Caco-2 (cell line): ENCODE measurements around the gene APC2. TPM values are rescaled to one million over a fixed set of nuclear protein-coding genes. Genes with fewer than 3 reads are reported as not detected.

Experiments used
- BruUV-seq: library from RNA; stranded (reverse); fragments of 400-500 nt; replicated peaks from 2 replicates; lab custom pipeline; 2021; lab: Mats Ljungman, UMichigan
- CTCF ChIA-PET: fragments of 300-600 bp; sonication (Branson Sonifier 250); formaldehyde crosslinking; loops from one replicate; lab custom pipeline; 2022; ENCODE audit warnings: antibody characterized with exemption; lab: Charles Lee
- POLR2A ChIA-PET: fragments of 300-600 bp; sonication (Branson Sonifier 250); formaldehyde crosslinking; loops from one replicate; lab custom pipeline; 2022; ENCODE audit warnings: antibody characterized with exemption; lab: Charles Lee
- DNase-seq, 2 experiments: peaks; one replicate each; pipeline versions ENCODE4 v3.0.0 to v3.0.0-alpha.2; 2020 to 2022
- H3K27me3 ChIP-seq: replicated peaks from 2 replicates; pipeline ENCODE4 v1.6.0; 2011; ENCODE audit warnings: low read length; ENCODE audit not compliant: control insufficient read depth, insufficient read depth
- H3K36me3 ChIP-seq: 2 replicates; pipeline ENCODE4 v1.5.1; 2011; ENCODE audit warnings: low read length; ENCODE audit not compliant: control insufficient read depth, insufficient read depth
- H3K4me1 ChIP-seq: fragments of 250-450 bp; sonication (Bioruptor Pico); 2 replicates; pipeline ENCODE4 v1.5.1; 2020; ENCODE audit warnings: mild to moderate bottlenecking
- H3K4me3 ChIP-seq: 2 replicates; pipeline ENCODE4 v1.5.1; 2011; ENCODE audit warnings: low read depth, mild to moderate bottlenecking, control low read depth, low read length
- H3K9me3 ChIP-seq: fragments of 250-450 bp; sonication (Bioruptor Pico); 2 replicates; pipeline ENCODE4 v1.5.1; 2020; ENCODE audit warnings: mild to moderate bottlenecking, moderate library complexity
- H3K27ac Mint-ChIP-seq: one replicate; pipeline ENCODE4 v1.8.0; 2022; ENCODE audit warnings: mixed read lengths; ENCODE audit not compliant: unreplicated experiment
- H3K27me3 Mint-ChIP-seq: one replicate; pipeline ENCODE4 v1.8.0; 2022; ENCODE audit warnings: mixed read lengths; ENCODE audit not compliant: insufficient read depth, unreplicated experiment
- H3K36me3 Mint-ChIP-seq: one replicate; pipeline ENCODE4 v1.8.0; 2022; ENCODE audit warnings: mild to moderate bottlenecking, mixed read lengths; ENCODE audit not compliant: insufficient read depth, unreplicated experiment
- H3K4me1 Mint-ChIP-seq: one replicate; pipeline ENCODE4 v1.8.0; 2022; ENCODE audit warnings: low read depth, mixed read lengths; ENCODE audit not compliant: unreplicated experiment
- H3K4me3 Mint-ChIP-seq: one replicate; pipeline ENCODE4 v1.8.0; 2022; ENCODE audit warnings: mild to moderate bottlenecking, moderate library complexity, mixed read lengths; ENCODE audit not compliant: unreplicated experiment
- H3K9me3 Mint-ChIP-seq: one replicate; pipeline ENCODE4 v1.8.0; 2022; ENCODE audit warnings: mixed read lengths; ENCODE audit not compliant: unreplicated experiment
- intact Hi-C: fragments of 100-400 bp; cut with micrococcal nuclease; formaldehyde crosslinking; loops from one replicate; pipeline ENCODE4 v1.10.0; 2022; ENCODE audit not compliant: unreplicated experiment
- total RNA-seq: library from RNA; stranded (reverse); gene quantifications from 2 replicates; pipeline ENCODE4 v1.2.3, GENCODE V29; 2022
- TF ChIP-seq, protein P1 (sequence below), 2 experiments: fragments of 200-600 bp in 1 of 2; IDR thresholded peaks; 1 replicate in 1 of 2; 2 replicates in 1 of 2; pipeline versions ENCODE4 v1.5.1 to v1.8.0; 2011 to 2022; ENCODE audit warnings: antibody characterized with exemption in 1 of 2, control low read depth in 1 of 2, inconsistent platforms in 1 of 2, low read depth in 1 of 2, low read length in 1 of 2, mild to moderate bottlenecking in 1 of 2, moderate library complexity in 1 of 2; ENCODE audit not compliant: insufficient read depth in 1 of 2, severe bottlenecking in 1 of 2, unreplicated experiment in 1 of 2

Gene APC2
- total RNA-seq, 1 experiment from 2014 or later, result 9.5 TPM

DNA sequence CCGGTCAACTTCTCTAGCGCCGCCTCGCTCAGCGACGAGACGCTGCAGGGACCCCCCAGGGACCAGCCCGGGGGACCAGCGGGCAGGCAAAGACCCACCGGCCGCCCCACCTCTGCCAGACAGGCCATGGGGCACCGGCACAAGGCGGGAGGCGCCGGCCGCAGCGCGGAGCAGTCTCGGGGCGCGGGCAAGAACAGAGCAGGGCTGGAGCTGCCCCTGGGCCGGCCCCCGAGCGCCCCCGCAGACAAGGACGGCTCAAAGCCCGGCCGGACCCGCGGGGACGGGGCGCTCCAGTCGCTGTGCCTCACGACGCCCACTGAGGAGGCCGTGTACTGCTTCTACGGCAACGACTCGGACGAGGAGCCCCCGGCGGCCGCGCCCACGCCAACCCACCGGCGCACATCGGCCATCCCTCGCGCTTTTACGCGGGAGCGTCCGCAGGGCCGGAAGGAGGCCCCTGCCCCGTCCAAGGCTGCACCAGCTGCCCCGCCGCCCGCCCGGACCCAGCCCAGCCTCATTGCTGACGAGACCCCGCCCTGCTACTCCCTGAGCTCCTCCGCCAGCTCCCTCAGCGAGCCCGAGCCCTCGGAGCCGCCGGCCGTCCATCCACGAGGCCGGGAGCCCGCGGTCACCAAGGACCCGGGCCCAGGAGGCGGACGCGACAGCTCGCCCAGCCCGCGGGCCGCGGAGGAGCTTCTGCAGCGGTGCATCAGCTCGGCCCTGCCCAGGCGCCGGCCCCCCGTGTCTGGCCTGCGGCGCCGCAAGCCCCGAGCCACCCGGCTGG, 17.8 kb downstream of the APC2 start:
- intact Hi-C loops, result no loop called here
- Mint-ChIP-seq H3K27me3 (no peaks in the 10 kb centered on the region), H3K9me3 (no peaks in the 10 kb centered on the region), H3K4me1 (peaks cover 4% of the 10 kb centered on the region), H3K36me3 (peaks cover 30% of the 10 kb centered on the region), H3K4me3 (peak overlapping the region; percentile 63), H3K27ac (no peak overlapping the region)
- no peaks in the 10 kb centered on the region for H3K27me3 ChIP-seq
- ChIA-PET POLR2A (no interaction called here), CTCF (no interaction called here)
- H3K4me3 ChIP-seq, result peak overlapping the region; percentile 65
- peaks cover 15% of the 10 kb centered on the region; the same call in 1 of the 2 replicates for H3K4me1 ChIP-seq
- no peak for DNase-seq
- no peaks in the 10 kb centered on the region for H3K36me3 ChIP-seq
- TF ChIP-seq, protein P1, sequence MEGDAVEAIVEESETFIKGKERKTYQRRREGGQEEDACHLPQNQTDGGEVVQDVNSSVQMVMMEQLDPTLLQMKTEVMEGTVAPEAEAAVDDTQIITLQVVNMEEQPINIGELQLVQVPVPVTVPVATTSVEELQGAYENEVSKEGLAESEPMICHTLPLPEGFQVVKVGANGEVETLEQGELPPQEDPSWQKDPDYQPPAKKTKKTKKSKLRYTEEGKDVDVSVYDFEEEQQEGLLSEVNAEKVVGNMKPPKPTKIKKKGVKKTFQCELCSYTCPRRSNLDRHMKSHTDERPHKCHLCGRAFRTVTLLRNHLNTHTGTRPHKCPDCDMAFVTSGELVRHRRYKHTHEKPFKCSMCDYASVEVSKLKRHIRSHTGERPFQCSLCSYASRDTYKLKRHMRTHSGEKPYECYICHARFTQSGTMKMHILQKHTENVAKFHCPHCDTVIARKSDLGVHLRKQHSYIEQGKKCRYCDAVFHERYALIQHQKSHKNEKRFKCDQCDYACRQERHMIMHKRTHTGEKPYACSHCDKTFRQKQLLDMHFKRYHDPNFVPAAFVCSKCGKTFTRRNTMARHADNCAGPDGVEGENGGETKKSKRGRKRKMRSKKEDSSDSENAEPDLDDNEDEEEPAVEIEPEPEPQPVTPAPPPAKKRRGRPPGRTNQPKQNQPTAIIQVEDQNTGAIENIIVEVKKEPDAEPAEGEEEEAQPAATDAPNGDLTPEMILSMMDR (IDR thresholded peaks at IDR 0.05; ENCODE audit: insufficient read depth in 1 of 2, low read depth in 1 of 2, low read length in 1 of 2, severe bottlenecking in 1 of 2, unreplicated experiment in 1 of 2), result no peak
- no TSS peak for BruUV-seq
- no peaks in the 10 kb centered on the region for H3K9me3 ChIP-seq

DNA sequence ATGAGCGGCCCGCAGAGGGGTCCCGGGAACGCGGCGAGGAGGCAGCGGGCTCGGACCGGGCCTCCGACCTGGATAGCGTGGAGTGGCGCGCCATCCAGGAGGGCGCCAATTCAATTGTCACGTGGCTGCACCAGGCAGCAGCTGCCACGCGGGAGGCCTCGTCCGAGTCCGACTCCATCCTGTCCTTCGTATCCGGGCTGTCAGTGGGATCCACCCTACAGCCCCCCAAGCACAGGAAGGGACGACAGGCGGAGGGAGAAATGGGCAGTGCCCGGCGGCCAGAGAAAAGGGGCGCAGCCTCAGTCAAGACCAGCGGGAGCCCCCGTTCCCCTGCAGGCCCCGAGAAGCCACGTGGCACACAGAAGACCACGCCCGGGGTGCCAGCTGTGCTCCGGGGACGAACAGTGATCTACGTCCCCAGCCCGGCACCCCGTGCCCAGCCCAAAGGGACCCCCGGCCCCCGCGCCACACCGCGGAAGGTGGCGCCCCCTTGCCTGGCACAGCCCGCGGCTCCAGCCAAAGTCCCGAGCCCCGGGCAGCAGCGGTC, 18.4 kb downstream of the APC2 start:
- Mint-ChIP-seq H3K27me3 (no peaks in the 10 kb centered on the region), H3K36me3 (peaks cover 37% of the 10 kb centered on the region), H3K9me3 (no peaks in the 10 kb centered on the region), H3K4me3 (peak overlapping the region; percentile 63), H3K27ac (no peak overlapping the region), H3K4me1 (peaks cover 4% of the 10 kb centered on the region)
- Histone ChIP-seq H3K36me3 (no peaks in the 10 kb centered on the region), H3K9me3 (no peaks in the 10 kb centered on the region), H3K4me1 (peaks cover 15% of the 10 kb centered on the region), H3K27me3 (no peaks in the 10 kb centered on the region), H3K4me3 (peak overlapping the region; percentile 65)
- TF ChIP-seq, protein P1 (IDR thresholded peaks at IDR 0.05; ENCODE audit: insufficient read depth in 1 of 2, low read depth in 1 of 2, low read length in 1 of 2, severe bottlenecking in 1 of 2, unreplicated experiment in 1 of 2), result no peak
- BruUV-seq, result no TSS peak
- intact Hi-C loops, result no loop called here
- ChIA-PET POLR2A (no interaction called here), CTCF (no interaction called here)
- DNase-seq, result no peak

DNA sequence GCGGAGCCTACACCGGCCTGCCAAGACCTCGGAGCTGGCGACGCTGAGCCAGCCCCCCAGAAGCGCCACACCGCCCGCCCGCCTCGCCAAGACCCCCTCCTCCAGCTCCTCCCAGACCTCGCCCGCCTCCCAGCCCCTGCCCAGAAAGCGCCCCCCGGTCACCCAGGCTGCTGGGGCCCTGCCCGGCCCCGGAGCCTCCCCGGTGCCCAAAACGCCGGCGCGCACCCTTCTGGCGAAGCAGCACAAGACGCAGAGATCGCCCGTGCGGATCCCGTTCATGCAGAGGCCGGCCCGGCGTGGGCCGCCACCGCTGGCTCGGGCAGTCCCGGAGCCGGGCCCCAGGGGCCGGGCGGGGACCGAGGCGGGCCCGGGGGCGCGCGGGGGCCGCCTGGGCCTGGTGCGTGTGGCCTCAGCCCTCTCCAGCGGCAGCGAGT, 18.9 kb downstream of the APC2 start:
- Mint-ChIP-seq H3K4me3 (peak overlapping the region; percentile 63), H3K9me3 (no peaks in the 10 kb centered on the region), H3K36me3 (peaks cover 42% of the 10 kb centered on the region), H3K27me3 (no peaks in the 10 kb centered on the region), H3K4me1 (peaks cover 4% of the 10 kb centered on the region), H3K27ac (no peak overlapping the region)
- ChIA-PET CTCF (interaction anchor here (1.0 kb wide), 1 partner anchor 31 kb away, joined by 3 read pairs; no protein-coding TSS in a partner anchor), POLR2A (no interaction called here)
- peak overlapping the region; percentile 65 for H3K4me3 ChIP-seq
- intact Hi-C loops, result no loop called here
- no peaks in the 10 kb centered on the region for H3K27me3 ChIP-seq
- peak in 1 of 2 experiments; percentile 76 for DNase-seq
- peaks cover 15% of the 10 kb centered on the region for H3K4me1 ChIP-seq
- no peaks in the 10 kb centered on the region for H3K36me3 ChIP-seq
- no peaks in the 10 kb centered on the region for H3K9me3 ChIP-seq
- TF ChIP-seq, protein P1 (IDR thresholded peaks at IDR 0.05; ENCODE audit: insufficient read depth in 1 of 2, low read depth in 1 of 2, low read length in 1 of 2, severe bottlenecking in 1 of 2, unreplicated experiment in 1 of 2), result peak in 1 of 2 experiments; percentile 35
- BruUV-seq, result no TSS peak
